Astrocyte (in vitro differentiated cells and primary cell): ENCODE data around the gene ELK4.

Source experiments
- EZH2 ChIP-seq: IDR thresholded peaks from 2 replicates; pipeline ENCODE4 v1.6.1; 2012; ENCODE audit warnings: mild to moderate bottlenecking, low read length, inconsistent platforms; ENCODE audit not compliant: insufficient read depth
- TF ChIP-seq, protein P1 (sequence below): IDR thresholded peaks from 2 replicates; pipeline ENCODE4 v1.5.1; 2011; ENCODE audit warnings: low read depth, mild to moderate bottlenecking, inconsistent platforms, low read length, moderate library complexity; ENCODE audit not compliant: insufficient read depth

DNA sequence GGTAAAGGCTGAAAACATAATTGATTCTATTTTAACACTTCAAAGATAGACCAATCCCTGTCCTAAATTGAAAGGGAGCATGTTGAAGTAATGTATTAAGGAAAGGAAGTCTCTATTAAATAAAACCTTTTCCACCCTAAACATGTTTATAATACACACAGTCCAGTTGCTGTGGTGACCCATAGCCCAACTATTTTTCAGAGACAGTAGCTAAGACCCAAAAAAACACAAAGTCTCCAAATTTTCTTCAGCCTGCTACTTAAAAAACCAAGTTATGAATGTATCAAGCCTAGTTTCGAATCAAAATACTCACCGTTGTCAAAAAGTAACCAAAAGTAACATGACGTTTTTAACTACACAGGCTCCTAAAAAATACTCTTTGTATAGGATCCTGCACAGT lies 1.6 kb downstream of the ELK4 start:
- TF ChIP-seq, protein P1, sequence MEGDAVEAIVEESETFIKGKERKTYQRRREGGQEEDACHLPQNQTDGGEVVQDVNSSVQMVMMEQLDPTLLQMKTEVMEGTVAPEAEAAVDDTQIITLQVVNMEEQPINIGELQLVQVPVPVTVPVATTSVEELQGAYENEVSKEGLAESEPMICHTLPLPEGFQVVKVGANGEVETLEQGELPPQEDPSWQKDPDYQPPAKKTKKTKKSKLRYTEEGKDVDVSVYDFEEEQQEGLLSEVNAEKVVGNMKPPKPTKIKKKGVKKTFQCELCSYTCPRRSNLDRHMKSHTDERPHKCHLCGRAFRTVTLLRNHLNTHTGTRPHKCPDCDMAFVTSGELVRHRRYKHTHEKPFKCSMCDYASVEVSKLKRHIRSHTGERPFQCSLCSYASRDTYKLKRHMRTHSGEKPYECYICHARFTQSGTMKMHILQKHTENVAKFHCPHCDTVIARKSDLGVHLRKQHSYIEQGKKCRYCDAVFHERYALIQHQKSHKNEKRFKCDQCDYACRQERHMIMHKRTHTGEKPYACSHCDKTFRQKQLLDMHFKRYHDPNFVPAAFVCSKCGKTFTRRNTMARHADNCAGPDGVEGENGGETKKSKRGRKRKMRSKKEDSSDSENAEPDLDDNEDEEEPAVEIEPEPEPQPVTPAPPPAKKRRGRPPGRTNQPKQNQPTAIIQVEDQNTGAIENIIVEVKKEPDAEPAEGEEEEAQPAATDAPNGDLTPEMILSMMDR, result no peak
- no peak for TF ChIP-seq EZH2
